SU-DHL-6 (cell line): ENCODE data around the gene ZNF740.

ENCODE experiments used
- EZH2phosphoT487 ChIP-seq: fragments of 200-600 bp; sonication (generic), shearing (Covaris generic); conservative IDR thresholded peaks from 2 replicates; pipeline ENCODE4 v1.6.1; 2018; ENCODE audit warnings: mild to moderate bottlenecking, antibody characterized with exemption, low read length, moderate library complexity, mixed read lengths
- TF ChIP-seq, protein P1 (sequence below): fragments of 200-600 bp; sonication (generic); IDR thresholded peaks from one replicate; pipeline ENCODE4 v1.5.1; 2017; ENCODE audit warnings: antibody characterized with exemption, mild to moderate bottlenecking, low read length, moderate library complexity; ENCODE audit not compliant: insufficient read depth, poor library complexity, severe bottlenecking

DNA sequence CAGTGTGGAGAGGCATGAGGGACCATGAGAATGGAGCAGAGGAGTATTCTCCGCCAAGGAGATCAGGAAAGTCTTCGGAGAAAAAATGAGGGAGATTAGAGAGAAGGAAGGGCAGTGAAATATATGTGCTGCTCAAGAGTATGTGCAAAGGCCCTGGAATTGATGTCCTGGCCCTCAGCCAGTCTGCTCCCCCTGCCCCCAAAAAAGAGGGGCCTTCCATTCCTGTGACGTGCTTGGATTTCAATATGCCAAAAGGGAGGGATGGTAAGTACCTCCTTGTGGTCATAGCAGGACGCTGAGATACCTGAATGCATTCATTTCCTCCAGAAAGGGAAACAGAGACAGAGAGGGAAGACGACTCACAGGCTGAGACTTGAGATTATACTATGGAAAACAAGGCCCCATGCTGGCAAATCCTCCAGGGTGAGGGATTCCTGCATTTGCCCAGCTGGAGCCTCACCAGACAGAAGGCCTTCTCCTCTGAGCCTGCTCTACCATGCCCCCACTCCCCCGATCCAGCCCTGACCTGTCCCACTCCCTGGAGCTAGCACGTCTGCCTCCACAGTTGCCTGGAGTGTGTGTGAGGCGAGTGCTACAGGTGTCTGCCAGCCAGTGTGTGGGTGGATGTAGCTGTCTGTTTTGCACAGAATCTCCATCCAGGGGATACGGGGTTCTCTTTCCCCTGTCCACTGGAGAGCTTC, 55.4 kb downstream of the ZNF740 start:
- TF ChIP-seq, protein P1, sequence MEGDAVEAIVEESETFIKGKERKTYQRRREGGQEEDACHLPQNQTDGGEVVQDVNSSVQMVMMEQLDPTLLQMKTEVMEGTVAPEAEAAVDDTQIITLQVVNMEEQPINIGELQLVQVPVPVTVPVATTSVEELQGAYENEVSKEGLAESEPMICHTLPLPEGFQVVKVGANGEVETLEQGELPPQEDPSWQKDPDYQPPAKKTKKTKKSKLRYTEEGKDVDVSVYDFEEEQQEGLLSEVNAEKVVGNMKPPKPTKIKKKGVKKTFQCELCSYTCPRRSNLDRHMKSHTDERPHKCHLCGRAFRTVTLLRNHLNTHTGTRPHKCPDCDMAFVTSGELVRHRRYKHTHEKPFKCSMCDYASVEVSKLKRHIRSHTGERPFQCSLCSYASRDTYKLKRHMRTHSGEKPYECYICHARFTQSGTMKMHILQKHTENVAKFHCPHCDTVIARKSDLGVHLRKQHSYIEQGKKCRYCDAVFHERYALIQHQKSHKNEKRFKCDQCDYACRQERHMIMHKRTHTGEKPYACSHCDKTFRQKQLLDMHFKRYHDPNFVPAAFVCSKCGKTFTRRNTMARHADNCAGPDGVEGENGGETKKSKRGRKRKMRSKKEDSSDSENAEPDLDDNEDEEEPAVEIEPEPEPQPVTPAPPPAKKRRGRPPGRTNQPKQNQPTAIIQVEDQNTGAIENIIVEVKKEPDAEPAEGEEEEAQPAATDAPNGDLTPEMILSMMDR, result no peak
- TF ChIP-seq EZH2phosphoT487, result no peak
